Testis (tissue), 3 donors: ENCODE measurements around the gene KIF6. TPM values are rescaled to one million over a fixed set of nuclear protein-coding genes. Genes with fewer than 3 reads are reported as not detected.

ENCODE experiments used
- DNase-seq: peaks from one replicate; pipeline ENCODE4 v3.0.0-alpha.2; 2019
- H3K27ac ChIP-seq, 2 donors: fragments of 200-600 bp; sonication (generic); one replicate each; pipeline ENCODE4 v1.5.1; 2019
- H3K27me3 ChIP-seq: fragments of 200-600 bp; sonication (generic); one replicate; pipeline ENCODE4 v1.5.1; 2019
- H3K36me3 ChIP-seq: fragments of 200-600 bp; sonication (generic); one replicate; pipeline ENCODE4 v1.5.1; 2017; ENCODE audit warnings: low read depth; ENCODE audit errors: missing control alignments
- H3K4me1 ChIP-seq: fragments of 200-600 bp; sonication (generic); one replicate; pipeline ENCODE4 v1.5.1; 2019
- H3K4me3 ChIP-seq, 2 donors: fragments of 200-600 bp; sonication (generic); one replicate each; pipeline ENCODE4 v1.5.1; 2017 to 2019
- H3K9me3 ChIP-seq: fragments of 200-600 bp; sonication (generic); one replicate; pipeline ENCODE4 v1.5.1; 2017
- CTCF ChIP-seq, 3 experiments: fragments of 450-650 bp in 2 of 3; fragments of 200-600 bp in 1 of 3; sonication (generic) in 1 of 3; IDR thresholded peaks; one replicate each; pipeline ENCODE4 v1.5.1; 2016 to 2019; ENCODE audit warnings: antibody characterized with exemption in 3 of 3, mild to moderate bottlenecking in 2 of 3, moderate library complexity in 1 of 3
- POLR2A ChIP-seq: fragments of 450-650 bp; IDR thresholded peaks from one replicate; pipeline ENCODE4 v1.6.1; 2017; ENCODE audit warnings: antibody characterized with exemption, mild to moderate bottlenecking, moderate library complexity
- WGBS, 2 donors: methylation state at CpG; one replicate each; pipeline ENCODE4 v1.1.5; 2018; 5-methylcytosine and 5-hydroxymethylcytosine counted together
- intact Hi-C: fragments of 100-400 bp; cut with DNase I; formaldehyde crosslinking; loops from one replicate; pipeline ENCODE4 v1.15.1; 2023; ENCODE audit warnings: low total_unique reads
- polyA plus RNA-seq: library from polyadenylated mRNA; stranded (reverse); fragments of 350-450 nt; fragmentation: Illumina TruSeq; extraction: RNeasy Lipid Tissue Mini Kit (QIAGEN cat#74804); gene quantifications from one replicate; pipeline ENCODE4 v1.2.3, GENCODE V29; 2014; ENCODE audit warnings: low read depth, low replicate concordance; ENCODE audit not compliant: insufficient read depth
- small RNA-seq, 2 donors: library from RNA; depleted of rRNA; stranded (forward); fragments of <200 nt; gene quantifications; one replicate each; pipeline ENCODE3, GENCODE V24; 2016
- total RNA-seq, 2 donors: library from RNA; depleted of rRNA; stranded (reverse); fragments of >200 nt; gene quantifications; one replicate each; pipeline ENCODE4 v1.2.3, GENCODE V29; 2016

Gene KIF6
- total and polyA plus RNA-seq, 3 donors from 2014 or later, result 4.2 to 12.0 (median 6.3) TPM

- no peak for DNase-seq
- 74 to 92% methylated on average over 2 of the region's 2 CpGs for WGBS, 2 donors
- no peaks in the 10 kb centered on the region for H3K4me1 ChIP-seq
- intact Hi-C loops, result no loop called here
- no peaks in the 10 kb centered on the region for H3K27me3 ChIP-seq
- no peaks in the 10 kb centered on the region for H3K36me3 ChIP-seq
- H3K9me3 ChIP-seq, result no peaks in the 10 kb centered on the region
- H3K27ac ChIP-seq, result no peak overlapping the region
- no peak for TF ChIP-seq CTCF (IDR thresholded peaks at IDR 0.05)
- no peak overlapping the region for H3K4me3 ChIP-seq
Measured at GRCh38 chr6:39282774-39283173, 442.4 kb downstream of the KIF6 start.

GRCh38 chr6:39281312-39281980, 443.8 kb downstream of the KIF6 start:
- H3K9me3 ChIP-seq, result no peaks in the 10 kb centered on the region
- H3K4me3 ChIP-seq, result no peak overlapping the region
- H3K4me1 ChIP-seq, result no peaks in the 10 kb centered on the region
- H3K36me3 ChIP-seq, result no peaks in the 10 kb centered on the region
- no peak for TF ChIP-seq POLR2A
- intact Hi-C loops, result no loop called here
- no peak for DNase-seq
- 77 to 81% methylated on average over 9 to 10 of the region's 11 CpGs for WGBS, 2 donors
- H3K27me3 ChIP-seq, result no peaks in the 10 kb centered on the region
- no peak overlapping the region for H3K27ac ChIP-seq

GRCh38 chr6:39280247-39280731, 444.9 kb downstream of the KIF6 start:
- TF ChIP-seq CTCF (IDR thresholded peaks at IDR 0.05) (no peak), POLR2A (no peak)
- intact Hi-C loops, result no loop called here
- H3K27me3 ChIP-seq, result no peaks in the 10 kb centered on the region
- H3K9me3 ChIP-seq, result no peaks in the 10 kb centered on the region
- no peak for DNase-seq
- no peaks in the 10 kb centered on the region for H3K36me3 ChIP-seq
- no peak overlapping the region for H3K4me3 ChIP-seq
- H3K4me1 ChIP-seq, result no peaks in the 10 kb centered on the region
- no peak overlapping the region for H3K27ac ChIP-seq
- WGBS, 2 donors, result 65 to 69% methylated on average over 7 to 8 of the region's 8 CpGs

Small RNA genes within 50 kb of the gene (small RNA-seq; reads per million reads assigned to genes)
- 0 reads per million in 2 donors for gene RNU1-54P

Other genes starting within 250 kb of the KIF6 start
- 10 to 100 TPM; 64.5 to 66.1 TPM for gene DAAM2, start 67.0 kb upstream of the KIF6 start, total RNA-seq
- gene DAAM2, start 67.0 kb upstream of the KIF6 start, polyA plus RNA-seq, result 37.4 TPM
- 10 to 100 TPM; 16.8 to 17.9 TPM for gene MOCS1, start 209.1 kb upstream of the KIF6 start, total RNA-seq
- 11.8 TPM for gene MOCS1, start 209.1 kb upstream of the KIF6 start, polyA plus RNA-seq